H9 (cell line): ENCODE data around the gene SLC2A8. TPM values are rescaled to one million over a fixed set of nuclear protein-coding genes. Genes with fewer than 3 reads are reported as not detected.
A peak's percentile ranks its signal among the peaks of the same experiment; 100 is the strongest.

Experiments
- DNase-seq: peaks from one replicate; pipeline ENCODE4 v3.0.0-alpha.2; 2017
- H2AFZ ChIP-seq: one replicate; pipeline ENCODE4 v1.6.1; 2013; ENCODE audit warnings: mild to moderate bottlenecking, low read length, control low read depth, moderate library complexity
- H2AK5ac ChIP-seq: 2 replicates; pipeline ENCODE4 v1.6.1; 2013; ENCODE audit warnings: low read length, control low read depth, mixed read lengths; ENCODE audit not compliant: insufficient read length
- H2BK120ac ChIP-seq: one replicate; pipeline ENCODE4 v1.6.1; 2013; ENCODE audit warnings: low read depth, mild to moderate bottlenecking, low read length, control low read depth, inconsistent platforms; ENCODE audit not compliant: poor library complexity, severe bottlenecking
- H2BK12ac ChIP-seq: 2 replicates; pipeline ENCODE4 v1.6.1; 2013; ENCODE audit warnings: low read length, control low read depth, mixed read lengths, low read depth; ENCODE audit not compliant: insufficient read length
- H2BK15ac ChIP-seq: 2 replicates; pipeline ENCODE4 v1.6.1; 2013; ENCODE audit warnings: low read depth, low read length, control low read depth
- H2BK20ac ChIP-seq: one replicate; pipeline ENCODE4 v1.6.1; 2013; ENCODE audit warnings: low read depth, mild to moderate bottlenecking, low read length, control low read depth, inconsistent platforms; ENCODE audit not compliant: poor library complexity, severe bottlenecking
- H2BK5ac ChIP-seq: 2 replicates; pipeline ENCODE4 v1.6.1; 2013; ENCODE audit warnings: low read length, control low read depth, mixed read lengths; ENCODE audit not compliant: insufficient read length
- H3K14ac ChIP-seq: 2 replicates; pipeline ENCODE4 v1.6.1; 2013; ENCODE audit warnings: low read length, control low read depth; ENCODE audit not compliant: insufficient read depth
- H3K18ac ChIP-seq: 2 replicates; pipeline ENCODE4 v1.6.1; 2013; ENCODE audit warnings: low read depth, mild to moderate bottlenecking, mixed read lengths, low read length, control low read depth; ENCODE audit not compliant: insufficient read length
- H3K23ac ChIP-seq: 2 replicates; pipeline ENCODE4 v1.6.1; 2013; ENCODE audit warnings: low read length, control low read depth, mixed read lengths, low read depth; ENCODE audit not compliant: insufficient read length
- H3K23me2 ChIP-seq: 2 replicates; pipeline ENCODE4 v1.6.1; 2013; ENCODE audit warnings: low read depth, mild to moderate bottlenecking, mixed read lengths, low read length, control low read depth; ENCODE audit not compliant: insufficient read length, poor library complexity, severe bottlenecking
- H3K27ac ChIP-seq: 2 replicates; pipeline ENCODE4 v1.5.1; 2013; ENCODE audit warnings: low read length, control low read depth, mixed read lengths, low read depth; ENCODE audit not compliant: insufficient read length
- H3K27me3 ChIP-seq: 2 replicates; pipeline ENCODE4 v1.6.1; 2013; ENCODE audit warnings: low read length, control low read depth, inconsistent platforms; ENCODE audit not compliant: insufficient read depth
- H3K4ac ChIP-seq: 2 replicates; pipeline ENCODE4 v1.6.1; 2013; ENCODE audit warnings: low read depth, mild to moderate bottlenecking, control low read depth, inconsistent platforms, low read length, moderate library complexity
- H3K4me1 ChIP-seq: 2 replicates; pipeline ENCODE4 v1.6.1; 2013; ENCODE audit warnings: low read length, control low read depth, inconsistent platforms; ENCODE audit not compliant: insufficient read depth
- H3K4me2 ChIP-seq: 2 replicates; pipeline ENCODE4 v1.6.1; 2013; ENCODE audit warnings: low read length, control low read depth, mixed read lengths; ENCODE audit not compliant: insufficient read length, insufficient read depth
- H3K56ac ChIP-seq: 2 replicates; pipeline ENCODE4 v1.6.1; 2013; ENCODE audit warnings: low read depth, mild to moderate bottlenecking, mixed read lengths, low read length, control low read depth; ENCODE audit not compliant: insufficient read length
- H3K79me1 ChIP-seq: 2 replicates; pipeline ENCODE4 v1.6.1; 2013; ENCODE audit warnings: low read depth, mild to moderate bottlenecking, moderate library complexity, low read length, control low read depth, inconsistent platforms; ENCODE audit not compliant: insufficient read depth, poor library complexity, severe bottlenecking
- H3K79me2 ChIP-seq: 2 replicates; pipeline ENCODE4 v1.6.1; 2013; ENCODE audit warnings: low read length, control low read depth, inconsistent platforms; ENCODE audit not compliant: insufficient read depth
- H3K9ac ChIP-seq: 2 replicates; pipeline ENCODE4 v1.6.1; 2013; ENCODE audit warnings: low read length, control low read depth, mixed read lengths; ENCODE audit not compliant: insufficient read length; ENCODE audit errors: extremely low read depth
- H3K9me3 ChIP-seq: one replicate; pipeline ENCODE4 v1.6.1; 2013; ENCODE audit warnings: low read depth, low read length, inconsistent platforms; ENCODE audit not compliant: control insufficient read depth
- H3T11ph ChIP-seq: one replicate; pipeline ENCODE4 v1.6.1; 2013; ENCODE audit warnings: mild to moderate bottlenecking, low read length, control low read depth, inconsistent platforms
- H4K20me1 ChIP-seq: one replicate; pipeline ENCODE4 v1.6.1; 2013; ENCODE audit not compliant: control insufficient read depth, insufficient read length, insufficient read depth
- H4K5ac ChIP-seq: 2 replicates; pipeline ENCODE4 v1.6.1; 2013; ENCODE audit warnings: low read depth, mild to moderate bottlenecking, mixed read lengths, low read length, control low read depth; ENCODE audit not compliant: insufficient read length
- H4K8ac ChIP-seq: replicated peaks from 2 replicates; pipeline ENCODE4 v1.6.1; 2013; ENCODE audit warnings: low read length, control low read depth, mixed read lengths, low read depth; ENCODE audit not compliant: insufficient read length
- H4K91ac ChIP-seq: 2 replicates; pipeline ENCODE4 v1.6.1; 2013; ENCODE audit warnings: low read depth, mild to moderate bottlenecking, moderate library complexity, mixed read lengths, low read length, control low read depth; ENCODE audit not compliant: insufficient read length
- H3K27ac Mint-ChIP-seq, 3 experiments: 2 replicates in 2 of 3; 3 replicates in 1 of 3; pipeline ENCODE4 v1.8.0; 2020 to 2021; ENCODE audit warnings: mixed read lengths in 3 of 3, mild to moderate bottlenecking in 1 of 3, moderate library complexity in 1 of 3
- H3K27me3 Mint-ChIP-seq: 2 replicates; pipeline ENCODE4 v1.8.0; 2021; ENCODE audit warnings: low read depth, mild to moderate bottlenecking, moderate library complexity, mixed read lengths
- H3K36me3 Mint-ChIP-seq, 3 experiments: 2 replicates in 2 of 3; 3 replicates in 1 of 3; pipeline ENCODE4 v1.8.0; 2020 to 2021; ENCODE audit warnings: low read depth in 3 of 3, mixed read lengths in 3 of 3; ENCODE audit not compliant: insufficient read depth in 1 of 3
- H3K4me1 Mint-ChIP-seq, 2 experiments: 2 replicates each; pipeline ENCODE4 v1.8.0; 2020; ENCODE audit warnings: mixed read lengths in 2 of 2
- H3K4me3 Mint-ChIP-seq, 2 experiments: 2 replicates in 1 of 2; 3 replicates in 1 of 2; pipeline ENCODE4 v1.8.0; 2020 to 2021; ENCODE audit warnings: mild to moderate bottlenecking in 2 of 2, mixed read lengths in 2 of 2, moderate library complexity in 1 of 2
- H3K9me3 Mint-ChIP-seq, 2 experiments: 2 replicates in 1 of 2; 3 replicates in 1 of 2; pipeline ENCODE4 v1.8.0; 2020; ENCODE audit warnings: mild to moderate bottlenecking in 2 of 2, mixed read lengths in 2 of 2, moderate library complexity in 1 of 2
- WGBS: extraction: QIAGEN DNeasy Blood & Tissue Kit; methylation state at CpG from one replicate; pipeline ENCODE4 v1.1.7; 2013; ENCODE audit warnings: missing lambda C conversion rate, low lambda C conversion rate, mixed read lengths; ENCODE audit not compliant: insufficient read length; ENCODE audit errors: extremely low coverage; 5-methylcytosine and 5-hydroxymethylcytosine counted together
- total RNA-seq: library from RNA; stranded (reverse); gene quantifications from 2 replicates; pipeline ENCODE4 v1.2.1, GENCODE V29; 2021
- TF ChIP-seq, protein P1 (sequence below): fragments of 200-600 bp; sonication (generic); conservative IDR thresholded peaks from 3 replicates; pipeline ENCODE4 v1.8.0; 2021; ENCODE audit warnings: antibody characterized with exemption, mild to moderate bottlenecking

The SLC2A8 gene
- total RNA-seq, 1 experiment from 2014 or later, result 38.3 TPM

- H2AFZ ChIP-seq, result no peak overlapping the region
- H2BK120ac ChIP-seq, result no peak overlapping the region
- Mint-ChIP-seq H3K27ac (peak overlapping the region in 2 of 3 experiments; percentile 6 to 45; a peak in 2 of 7 replicates), H3K27me3 (peaks cover 3% of the 10 kb centered on the region), H3K4me3 (no peak overlapping the region), H3K36me3 (no peaks in the 10 kb centered on the region), H3K9me3 (no peaks in the 10 kb centered on the region), H3K4me1 (peaks cover 24 to 29% of the 10 kb centered on the region in 2 experiments)
- DNase-seq, result no peak
- H3K9ac ChIP-seq, result no peak overlapping the region
- no peaks in the 10 kb centered on the region for H4K20me1 ChIP-seq
- no peak overlapping the region for H3K27ac ChIP-seq
- H3K23me2 ChIP-seq, result no peaks in the 10 kb centered on the region
- no peak overlapping the region for H3K4ac ChIP-seq
- no peak overlapping the region for H4K5ac ChIP-seq
- H2AK5ac ChIP-seq, result no peak overlapping the region
- H3K79me1 ChIP-seq, result no peaks in the 10 kb centered on the region
- no peak overlapping the region for H4K8ac ChIP-seq
- H3K14ac ChIP-seq, result no peak overlapping the region; the same call in 1 of the 2 replicates
- TF ChIP-seq, protein P1, sequence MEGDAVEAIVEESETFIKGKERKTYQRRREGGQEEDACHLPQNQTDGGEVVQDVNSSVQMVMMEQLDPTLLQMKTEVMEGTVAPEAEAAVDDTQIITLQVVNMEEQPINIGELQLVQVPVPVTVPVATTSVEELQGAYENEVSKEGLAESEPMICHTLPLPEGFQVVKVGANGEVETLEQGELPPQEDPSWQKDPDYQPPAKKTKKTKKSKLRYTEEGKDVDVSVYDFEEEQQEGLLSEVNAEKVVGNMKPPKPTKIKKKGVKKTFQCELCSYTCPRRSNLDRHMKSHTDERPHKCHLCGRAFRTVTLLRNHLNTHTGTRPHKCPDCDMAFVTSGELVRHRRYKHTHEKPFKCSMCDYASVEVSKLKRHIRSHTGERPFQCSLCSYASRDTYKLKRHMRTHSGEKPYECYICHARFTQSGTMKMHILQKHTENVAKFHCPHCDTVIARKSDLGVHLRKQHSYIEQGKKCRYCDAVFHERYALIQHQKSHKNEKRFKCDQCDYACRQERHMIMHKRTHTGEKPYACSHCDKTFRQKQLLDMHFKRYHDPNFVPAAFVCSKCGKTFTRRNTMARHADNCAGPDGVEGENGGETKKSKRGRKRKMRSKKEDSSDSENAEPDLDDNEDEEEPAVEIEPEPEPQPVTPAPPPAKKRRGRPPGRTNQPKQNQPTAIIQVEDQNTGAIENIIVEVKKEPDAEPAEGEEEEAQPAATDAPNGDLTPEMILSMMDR, result no peak
- no peak overlapping the region for H2BK15ac ChIP-seq
- H2BK20ac ChIP-seq, result no peak overlapping the region
- H3K4me2 ChIP-seq, result no peak overlapping the region
- H3K4me1 ChIP-seq, result no peaks in the 10 kb centered on the region
- no CpG with 5 or more reads among the region's 13 CpGs for WGBS
- H3K56ac ChIP-seq, result no peak overlapping the region
- H3T11ph ChIP-seq, result no peak overlapping the region
- H3K79me2 ChIP-seq, result no peaks in the 10 kb centered on the region
- H3K23ac ChIP-seq, result no peak overlapping the region
- H3K9me3 ChIP-seq, result no peaks in the 10 kb centered on the region
- H2BK5ac ChIP-seq, result no peak overlapping the region
- no peaks in the 10 kb centered on the region for H3K27me3 ChIP-seq
- H3K18ac ChIP-seq, result no peak overlapping the region
- H4K91ac ChIP-seq, result no peak overlapping the region
- H2BK12ac ChIP-seq, result no peak overlapping the region
Observed at GRCh38 chr9:127370672-127371648, 26.0 kb upstream of the SLC2A8 start.
